GM12872 (cell line): ENCODE data around the gene TNFAIP8L2.

Source experiments
- TF ChIP-seq, protein P1 (sequence below): IDR thresholded peaks from 3 replicates; pipeline ENCODE4 v1.5.1; 2011; ENCODE audit warnings: low read depth, mild to moderate bottlenecking, low read length, moderate library complexity; ENCODE audit not compliant: insufficient read depth

Gene TNFAIP8L2

DNA sequence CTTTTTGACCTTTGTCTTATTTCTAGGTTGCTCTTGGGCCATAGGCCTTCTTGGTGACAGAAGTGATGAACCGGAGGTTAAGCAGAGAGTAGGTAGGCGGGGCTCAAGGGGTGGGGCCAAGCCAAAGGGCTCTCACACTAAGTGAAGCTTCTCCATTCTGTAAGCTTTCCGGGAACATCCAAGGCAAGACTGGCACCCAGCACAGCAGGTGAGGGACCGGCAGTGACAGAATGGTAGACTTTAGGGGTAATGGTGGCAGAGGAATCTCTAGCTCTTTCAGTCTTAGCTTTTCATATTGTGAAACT is at the start of gene TNFAIP8L2:
Gene TNFAIP8L2 (plus strand): TSS at position 135 of the 305 bp plus-strand sequence. CDS start 2,049 bp downstream, outside the sequence.
- TF ChIP-seq, protein P1, sequence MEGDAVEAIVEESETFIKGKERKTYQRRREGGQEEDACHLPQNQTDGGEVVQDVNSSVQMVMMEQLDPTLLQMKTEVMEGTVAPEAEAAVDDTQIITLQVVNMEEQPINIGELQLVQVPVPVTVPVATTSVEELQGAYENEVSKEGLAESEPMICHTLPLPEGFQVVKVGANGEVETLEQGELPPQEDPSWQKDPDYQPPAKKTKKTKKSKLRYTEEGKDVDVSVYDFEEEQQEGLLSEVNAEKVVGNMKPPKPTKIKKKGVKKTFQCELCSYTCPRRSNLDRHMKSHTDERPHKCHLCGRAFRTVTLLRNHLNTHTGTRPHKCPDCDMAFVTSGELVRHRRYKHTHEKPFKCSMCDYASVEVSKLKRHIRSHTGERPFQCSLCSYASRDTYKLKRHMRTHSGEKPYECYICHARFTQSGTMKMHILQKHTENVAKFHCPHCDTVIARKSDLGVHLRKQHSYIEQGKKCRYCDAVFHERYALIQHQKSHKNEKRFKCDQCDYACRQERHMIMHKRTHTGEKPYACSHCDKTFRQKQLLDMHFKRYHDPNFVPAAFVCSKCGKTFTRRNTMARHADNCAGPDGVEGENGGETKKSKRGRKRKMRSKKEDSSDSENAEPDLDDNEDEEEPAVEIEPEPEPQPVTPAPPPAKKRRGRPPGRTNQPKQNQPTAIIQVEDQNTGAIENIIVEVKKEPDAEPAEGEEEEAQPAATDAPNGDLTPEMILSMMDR: no peak

DNA sequence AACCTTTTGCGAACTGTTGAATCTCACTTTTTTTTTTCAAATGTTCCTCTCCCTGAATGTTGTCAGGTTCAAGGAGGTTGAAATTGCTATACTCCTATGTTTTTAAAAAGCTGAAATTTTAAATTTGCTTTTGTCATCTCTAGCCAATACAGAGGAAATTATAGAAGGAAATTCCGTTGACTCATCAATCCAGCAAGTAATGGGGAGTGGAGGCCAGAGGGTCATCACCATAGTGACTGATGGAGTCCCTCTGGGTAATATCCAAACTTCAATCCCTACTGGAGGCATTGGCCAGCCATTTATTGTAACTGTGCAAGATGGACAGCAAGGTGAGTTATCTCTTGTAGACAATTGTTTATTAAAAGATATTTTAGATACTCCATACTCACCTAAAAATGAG is 49.6 kb upstream of the TNFAIP8L2 start:
- TF ChIP-seq, protein P1: no peak

DNA sequence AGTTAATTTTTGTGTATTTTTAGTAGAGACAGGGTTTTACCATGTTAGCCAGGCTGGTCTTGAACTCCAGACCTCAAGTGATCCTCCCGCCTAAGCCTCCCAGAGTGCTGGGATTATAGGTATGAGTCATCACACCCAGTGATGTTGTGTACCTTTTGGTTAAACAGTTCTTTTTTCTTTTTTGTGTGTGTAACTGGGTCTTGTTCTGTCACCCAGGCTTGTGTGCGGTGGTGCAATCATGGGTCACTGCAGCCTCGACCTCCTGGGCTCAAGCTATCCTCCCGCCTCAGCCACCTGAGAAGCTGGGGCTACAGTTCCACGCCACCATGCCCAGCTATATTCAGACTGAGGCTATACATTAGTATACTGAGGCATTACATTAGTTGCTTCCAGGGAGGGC is 48.1 kb upstream of the TNFAIP8L2 start:
- TF ChIP-seq, protein P1: no peak

DNA sequence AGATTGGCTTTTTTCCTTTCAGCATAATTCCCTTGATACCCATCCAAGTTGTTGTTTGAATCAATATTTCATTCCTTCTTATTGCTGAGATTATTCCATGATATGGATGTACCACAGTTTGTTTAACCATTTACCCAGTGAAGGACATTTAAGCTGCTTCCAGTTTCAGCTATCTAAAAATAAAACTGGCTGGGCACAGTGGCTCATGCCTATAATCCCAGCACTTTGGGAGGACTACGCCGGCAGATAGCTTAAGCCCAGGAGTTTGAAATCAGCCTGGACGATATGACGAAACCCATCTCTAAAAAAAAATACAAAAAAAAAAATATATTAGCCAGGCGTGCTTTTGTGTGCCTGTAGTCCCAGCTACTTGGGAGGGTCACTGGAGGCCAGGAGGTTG is 42.6 kb upstream of the TNFAIP8L2 start:
- TF ChIP-seq, protein P1: no peak

DNA sequence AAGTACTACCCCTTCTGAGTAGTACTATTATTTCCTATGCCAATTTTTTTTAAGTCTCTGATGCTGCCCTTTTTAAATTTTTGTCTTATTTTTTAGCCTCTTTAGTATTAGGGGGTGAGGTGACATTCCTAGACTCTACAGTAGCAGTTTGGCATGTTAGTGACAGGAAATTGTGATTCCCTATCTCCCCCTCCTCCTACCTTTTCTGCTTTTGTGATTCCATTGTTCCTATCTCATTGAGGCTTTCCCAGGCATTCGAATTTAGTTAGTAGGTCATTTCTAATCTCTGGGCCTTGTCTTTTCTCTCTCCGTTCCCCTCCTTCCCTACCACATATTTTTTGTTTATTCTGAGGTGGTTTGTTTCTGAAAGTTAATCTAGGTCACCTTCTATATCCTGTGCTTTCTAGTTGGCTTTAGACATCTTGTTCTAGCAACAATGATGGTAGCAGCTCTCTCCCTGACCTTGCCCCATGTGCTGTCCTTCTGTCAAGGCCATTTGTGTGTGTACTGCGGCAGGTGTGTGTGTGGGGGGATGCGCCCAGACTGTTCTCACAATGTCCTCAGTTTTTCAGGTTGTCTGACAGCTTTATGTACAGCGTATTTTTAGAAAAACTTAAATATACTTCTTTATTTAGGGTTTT is 31.6 kb upstream of the TNFAIP8L2 start:
- TF ChIP-seq, protein P1: no peak

DNA sequence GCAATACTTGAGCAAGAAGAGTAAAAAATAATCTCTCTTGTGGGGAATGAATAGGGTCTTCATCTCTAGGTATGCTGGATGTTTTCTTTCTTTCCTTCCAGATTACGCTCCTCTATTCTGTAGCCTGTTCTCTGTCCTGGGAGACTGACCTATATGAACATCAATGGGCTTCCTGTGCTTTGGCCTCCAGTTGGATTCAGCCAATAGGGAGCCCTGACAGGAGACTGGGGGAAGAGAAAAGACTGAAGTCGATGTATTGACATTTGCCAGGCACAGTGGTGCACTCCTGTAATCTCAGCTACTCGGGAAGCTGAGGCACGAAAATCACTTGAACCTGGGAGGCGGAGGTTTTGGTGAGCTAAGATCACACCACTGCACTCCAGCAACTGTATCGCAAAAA is 27.6 kb upstream of the TNFAIP8L2 start:
- TF ChIP-seq, protein P1: no peak

DNA sequence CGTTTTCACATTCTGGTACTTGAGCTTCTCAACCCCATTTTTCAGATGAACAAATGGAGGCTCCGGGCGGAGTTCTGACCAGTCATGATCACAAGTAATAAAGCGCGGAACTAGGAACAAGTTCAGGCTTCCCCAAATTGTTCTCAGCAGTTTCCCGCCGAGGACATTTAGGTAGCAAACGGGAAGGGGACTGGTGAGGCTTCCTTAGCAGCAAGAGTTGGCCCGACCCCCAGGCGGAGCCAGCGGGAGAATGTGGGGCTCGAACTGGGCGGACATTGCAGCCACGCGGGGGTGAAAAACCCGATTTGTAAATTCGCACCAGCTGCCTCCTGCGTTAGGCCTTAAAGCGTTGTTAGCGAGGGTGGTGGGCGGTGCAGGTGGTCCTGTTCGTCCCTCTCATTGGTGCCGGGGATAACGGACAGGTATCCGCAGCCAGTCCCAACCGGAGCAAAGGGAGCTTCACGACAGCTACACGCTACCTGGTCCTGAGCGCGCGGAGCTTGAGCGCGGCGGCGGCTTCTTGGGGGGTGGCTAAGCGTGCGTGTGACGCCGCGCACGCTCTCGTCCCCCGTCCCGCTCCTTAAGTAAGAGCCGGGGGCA is 25.4 kb upstream of the TNFAIP8L2 start:
- TF ChIP-seq, protein P1: no peak
